ENCODE data around the gene CDH23. TPM values are rescaled to one million over a fixed set of nuclear protein-coding genes. Genes with fewer than 3 reads are reported as not detected.

The CDH23 gene
- total RNA-seq, 4 donors from 2014 or later: 0.57 to 5.9 (median 1.0) TPM

GRCh38 chr10:71436268-71437125 lies 39.8 kb downstream of the CDH23 start:
- DNase-seq: no peak
- H3K4me1 ChIP-seq: peaks cover 0 to 23% (median 3%) of the 10 kb centered on the region in 3 donors
- TF ChIP-seq POLR2A (IDR thresholded peaks at IDR 0.05): no peak
- TF ChIP-seq CTCF (IDR thresholded peaks at IDR 0.05): no peak
- 75 to 79% methylated on average over 9 to 11 of the region's 11 CpGs for WGBS, 2 donors
- no peaks in the 10 kb centered on the region for H3K27me3 ChIP-seq
- H3K36me3 ChIP-seq: no peaks in the 10 kb centered on the region
- intact Hi-C loops (cut with DNase I): no loop called here
- no peak overlapping the region for H3K4me3 ChIP-seq
- H3K9me3 ChIP-seq: no peaks in the 10 kb centered on the region
- H3K27ac ChIP-seq: no peak overlapping the region

GRCh38 chr10:71437537-71438092 lies 40.9 kb downstream of the CDH23 start:
- Histone ChIP-seq H3K4me1 (peaks cover 0 to 18% (median 3%) of the 10 kb centered on the region in 3 donors), H3K4me3 (no peak overlapping the region), H3K36me3 (no peaks in the 10 kb centered on the region), H3K9me3 (no peaks in the 10 kb centered on the region), H3K27ac (no peak overlapping the region), H3K27me3 (no peaks in the 10 kb centered on the region)
- 87 to 91% methylated on average over 4 of the region's 4 CpGs for WGBS, 2 donors
- intact Hi-C loops (cut with DNase I): no loop called here
- DNase-seq: no peak
- TF ChIP-seq CTCF (IDR thresholded peaks at IDR 0.05): no peak
- TF ChIP-seq POLR2A (IDR thresholded peaks at IDR 0.05): no peak

- TF ChIP-seq POLR2A (IDR thresholded peaks at IDR 0.05) (no peak), CTCF (IDR thresholded peaks at IDR 0.05) (no peak)
- H3K27me3 ChIP-seq: no peaks in the 10 kb centered on the region
- intact Hi-C loops (cut with DNase I): no loop called here
- DNase-seq: no peak
- H3K36me3 ChIP-seq: no peaks in the 10 kb centered on the region
- H3K4me1 ChIP-seq: peaks cover 0 to 18% (median 3%) of the 10 kb centered on the region in 3 donors
- H3K4me3 ChIP-seq: no peak overlapping the region
- H3K9me3 ChIP-seq: no peaks in the 10 kb centered on the region
- H3K27ac ChIP-seq: no peak overlapping the region
- WGBS, 2 donors: 85 to 87% methylated on average over 2 to 3 of the region's 3 CpGs
Observed at GRCh38 chr10:71438761-71439160, 42.0 kb downstream of the CDH23 start.

- whole genome bisulfite sequencing, 2 donors: 80 to 82% methylated on average over 5 to 8 of the region's 9 CpGs
- intact Hi-C loops (cut with DNase I): no loop called here
- Histone ChIP-seq H3K9me3 (no peaks in the 10 kb centered on the region), H3K4me3 (no peak overlapping the region), H3K27me3 (no peaks in the 10 kb centered on the region), H3K4me1 (peaks cover 0 to 12% (median 3%) of the 10 kb centered on the region in 3 donors), H3K36me3 (no peaks in the 10 kb centered on the region), H3K27ac (no peak overlapping the region)
- no peak for TF ChIP-seq POLR2A (IDR thresholded peaks at IDR 0.05)
- no peak for TF ChIP-seq CTCF (IDR thresholded peaks at IDR 0.05)
- DNase-seq: no peak
Observed at GRCh38 chr10:71439670-71440425, 43.1 kb downstream of the CDH23 start.
